ENCODE results near the gene FAIM2. TPM values are rescaled to one million over a fixed set of nuclear protein-coding genes. Genes with fewer than 3 reads are reported as not detected.
"Not testable (repeated sequence)": the region's sequence is repeated elsewhere in the genome, so short reads cannot be mapped to it uniquely, and the experiment has no call there.

FAIM2 gene
- total RNA-seq, 1 donor from 2014 or later: 2.9 TPM

- ATAC-seq (no peak), DNase-seq (no peak)
- Histone ChIP-seq H3K4me3 (no peak overlapping the region), H3K27ac (no peak overlapping the region), H3K36me3 (no peaks in the 10 kb centered on the region), H3K9me3 (no peaks in the 10 kb centered on the region), H3K4me1 (peaks cover 23% of the 10 kb centered on the region), H3K27me3 (ENCODE audit: low read depth) (no peaks in the 10 kb centered on the region)
- TF ChIP-seq CTCF (IDR thresholded peaks at IDR 0.05): no peak
- intact Hi-C loops (cut with DNase I): no loop called here
These were observed 30.3 kb downstream of the FAIM2 start for GRCh38 chr12:49873361-49873934.

- H3K4me1 ChIP-seq: peaks cover 30% of the 10 kb centered on the region
- no peak overlapping the region for H3K27ac ChIP-seq
- H3K4me3 ChIP-seq: no peak overlapping the region
- H3K9me3 ChIP-seq: no peaks in the 10 kb centered on the region
- no peaks in the 10 kb centered on the region for H3K36me3 ChIP-seq
- no peaks in the 10 kb centered on the region for H3K27me3 ChIP-seq (ENCODE audit: low read depth)
- ATAC-seq (no peak), DNase-seq (no peak)
- TF ChIP-seq CTCF (IDR thresholded peaks at IDR 0.05): no peak
- intact Hi-C loops (cut with DNase I): no loop called here
These were observed 30.9 kb downstream of the FAIM2 start for GRCh38 chr12:49872781-49873181.

- no peak for DNase-seq
- no peak for ATAC-seq
- Histone ChIP-seq H3K4me3 (no peak overlapping the region), H3K27me3 (ENCODE audit: low read depth) (no peaks in the 10 kb centered on the region), H3K27ac (no peak overlapping the region), H3K4me1 (peaks cover 34% of the 10 kb centered on the region), H3K36me3 (no peaks in the 10 kb centered on the region), H3K9me3 (no peaks in the 10 kb centered on the region)
- TF ChIP-seq CTCF (IDR thresholded peaks at IDR 0.05): no peak
- intact Hi-C loops (cut with DNase I): no loop called here
These were observed 31.3 kb downstream of the FAIM2 start for GRCh38 chr12:49872381-49872780.

- intact Hi-C loops (cut with DNase I); H3K27ac ChIP-seq; DNase-seq; H3K9me3 ChIP-seq; ATAC-seq; H3K4me3 ChIP-seq; H3K36me3 ChIP-seq; H3K27me3 ChIP-seq (ENCODE audit: low read depth): not testable (repeated sequence)
- H3K4me1 ChIP-seq: peaks cover 38% of the 10 kb centered on the region
These were observed 31.9 kb downstream of the FAIM2 start for GRCh38 chr12:49871811-49872251.

- DNase-seq: no peak
- no peak for TF ChIP-seq CTCF (IDR thresholded peaks at IDR 0.05)
These were observed 32.5 kb downstream of the FAIM2 start for GRCh38 chr12:49871263-49871561.

GRCh38 chr12:49870501-49871262, 33.0 kb downstream of the FAIM2 start:
- H3K36me3 ChIP-seq: no peaks in the 10 kb centered on the region
- ATAC-seq (no peak), DNase-seq (no peak)
- intact Hi-C loops (cut with DNase I): no loop called here
- H3K27me3 ChIP-seq (ENCODE audit: low read depth): peaks cover 9% of the 10 kb centered on the region
- no peak overlapping the region for H3K27ac ChIP-seq
- H3K4me1 ChIP-seq: peaks cover 38% of the 10 kb centered on the region
- no peak for TF ChIP-seq CTCF (IDR thresholded peaks at IDR 0.05)
- H3K4me3 ChIP-seq: no peak overlapping the region
- no peaks in the 10 kb centered on the region for H3K9me3 ChIP-seq

More at GRCh38 chr12:49871263-49871561, 32.5 kb downstream of the FAIM2 start:
- intact Hi-C loops (cut with DNase I): no loop called here
- H3K36me3 ChIP-seq: no peaks in the 10 kb centered on the region
- no peak overlapping the region for H3K27ac ChIP-seq
- no peak for ATAC-seq
- H3K9me3 ChIP-seq: no peaks in the 10 kb centered on the region
- peaks cover 4% of the 10 kb centered on the region for H3K27me3 ChIP-seq (ENCODE audit: low read depth)
- H3K4me1 ChIP-seq: peaks cover 38% of the 10 kb centered on the region
- H3K4me3 ChIP-seq: no peak overlapping the region

Data from lower lobe of right lung (tissue), 2 donors.